Measurements from ENCODE around the gene EIF2B2.
"Not testable (repeated sequence)": the region's sequence is repeated elsewhere in the genome, so short reads cannot be mapped to it uniquely, and the experiment has no call there.

Gene EIF2B2

GRCh38 chr14:74974364-74975058 lies 28.2 kb upstream of the EIF2B2 start:
- no peak for DNase-seq

- no peak for DNase-seq
These were observed 27.5 kb upstream of the EIF2B2 start for GRCh38 chr14:74975059-74975810.

GRCh38 chr14:74976264-74977113 lies 26.2 kb upstream of the EIF2B2 start:
- no peak for DNase-seq

GRCh38 chr14:74977164-74977900 lies 25.4 kb upstream of the EIF2B2 start:
- no peak for DNase-seq

- no peak for DNase-seq
These were observed 24.8 kb upstream of the EIF2B2 start for GRCh38 chr14:74977901-74978385.

- DNase-seq, result no peak
These were observed 24.2 kb upstream of the EIF2B2 start for GRCh38 chr14:74978416-74978947.

GRCh38 chr14:74979029-74979428 lies 23.7 kb upstream of the EIF2B2 start:
- DNase-seq, result no peak

- no peak for DNase-seq
These were observed 23.0 kb upstream of the EIF2B2 start for GRCh38 chr14:74979442-74980397.

- DNase-seq, result no peak
These were observed 22.4 kb upstream of the EIF2B2 start for GRCh38 chr14:74980398-74980730.

- no peak for DNase-seq
These were observed 21.8 kb upstream of the EIF2B2 start for GRCh38 chr14:74980731-74981461.

- DNase-seq, result no peak
These were observed 21.3 kb upstream of the EIF2B2 start for GRCh38 chr14:74981462-74981782.

- no peak for DNase-seq
These were observed 20.9 kb upstream of the EIF2B2 start for GRCh38 chr14:74981833-74982232.

- DNase-seq, result no peak
These were observed 20.1 kb upstream of the EIF2B2 start for GRCh38 chr14:74982661-74983060.

GRCh38 chr14:74983343-74983742 lies 19.4 kb upstream of the EIF2B2 start:
- no peak for DNase-seq

- DNase-seq, result no peak
These were observed 18.3 kb upstream of the EIF2B2 start for GRCh38 chr14:74984236-74985027.

GRCh38 chr14:74985028-74985310 lies 17.8 kb upstream of the EIF2B2 start:
- DNase-seq, result no peak

- DNase-seq, result no peak
These were observed 16.9 kb upstream of the EIF2B2 start for GRCh38 chr14:74985806-74986205.

- DNase-seq, result no peak
These were observed 14.6 kb upstream of the EIF2B2 start for GRCh38 chr14:74988131-74988530.

- no peak for DNase-seq
These were observed 13.7 kb upstream of the EIF2B2 start for GRCh38 chr14:74988993-74989392.

GRCh38 chr14:74994182-74994581 lies 8.5 kb upstream of the EIF2B2 start:
- not testable (repeated sequence) for DNase-seq
